ENCODE measurements around the gene INHA. TPM values are rescaled to one million over a fixed set of nuclear protein-coding genes. Genes with fewer than 3 reads are reported as not detected.

The INHA gene
- total RNA-seq, 3 donors from 2014 or later (not counting 1 experiment from before 2014, with no cell fraction given), result not detected

- H3K4me3 Mint-ChIP-seq, result no peak overlapping the region
- H3K36me3 ChIP-seq (ENCODE audit: control insufficient read depth, insufficient read depth, low read length), result no peaks in the 10 kb centered on the region
Observed at GRCh38 chr2:219549619-219550018, 22.5 kb upstream of the INHA start.

DNA sequence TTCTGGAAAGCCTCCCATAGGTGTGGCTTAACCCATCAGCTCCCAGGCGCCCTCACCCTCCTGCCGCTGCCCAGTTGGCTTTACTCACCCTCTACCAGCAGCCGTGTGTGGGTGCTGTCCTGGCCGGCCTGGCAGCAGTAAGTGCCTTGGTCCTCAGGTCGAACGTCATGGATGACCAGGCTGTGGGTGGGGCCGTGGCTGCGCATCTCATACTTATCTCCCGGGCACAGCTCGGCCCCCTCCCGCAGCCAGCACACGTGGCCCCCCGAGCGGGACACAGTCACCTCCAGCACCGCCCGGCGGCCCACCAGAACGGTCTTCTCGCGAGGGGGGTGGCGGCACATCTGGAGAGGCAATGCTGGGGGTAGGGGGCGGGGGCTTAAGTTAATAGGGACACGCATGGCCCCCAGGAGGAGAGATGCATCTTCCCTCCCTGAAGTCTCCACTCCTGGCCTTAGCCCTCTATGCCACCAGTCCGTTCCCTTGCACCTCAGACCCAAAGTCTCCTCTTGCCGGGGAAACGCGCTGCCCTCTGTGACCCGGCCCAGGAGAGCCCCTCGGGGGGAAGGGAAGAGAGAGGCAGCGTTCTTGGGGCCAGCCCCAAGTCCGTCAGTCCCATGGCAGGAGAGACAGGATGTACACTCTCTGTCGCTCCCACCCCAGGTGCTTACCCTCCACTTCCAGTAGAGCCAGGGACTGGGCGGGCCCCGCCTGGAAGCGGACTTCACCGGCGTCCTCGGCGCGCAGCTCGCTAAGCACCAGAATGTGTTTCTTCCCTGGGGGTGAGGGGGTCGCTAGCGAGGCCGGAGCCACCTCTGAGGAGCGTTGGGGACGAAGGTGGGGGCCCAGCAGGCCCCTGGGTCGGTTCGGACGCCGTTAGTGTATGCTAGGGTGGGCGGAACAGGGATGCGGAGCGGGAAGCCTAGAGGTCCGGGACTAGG, 20.4 kb upstream of the INHA start:
- H3K9me3 ChIP-seq (ENCODE audit: control insufficient read depth, insufficient read depth, low read length), result no peaks in the 10 kb centered on the region
- peaks cover 20% of the 10 kb centered on the region for H3K4me1 ChIP-seq (ENCODE audit: control insufficient read depth, insufficient read depth, low read length)
- peak overlapping the region; percentile 32 for H3K4me3 ChIP-seq (ENCODE audit: low read length)
- peaks cover 28% of the 10 kb centered on the region for H3K27me3 ChIP-seq (ENCODE audit: control insufficient read depth, insufficient read depth, low read length)
- TF ChIP-seq, protein P1, sequence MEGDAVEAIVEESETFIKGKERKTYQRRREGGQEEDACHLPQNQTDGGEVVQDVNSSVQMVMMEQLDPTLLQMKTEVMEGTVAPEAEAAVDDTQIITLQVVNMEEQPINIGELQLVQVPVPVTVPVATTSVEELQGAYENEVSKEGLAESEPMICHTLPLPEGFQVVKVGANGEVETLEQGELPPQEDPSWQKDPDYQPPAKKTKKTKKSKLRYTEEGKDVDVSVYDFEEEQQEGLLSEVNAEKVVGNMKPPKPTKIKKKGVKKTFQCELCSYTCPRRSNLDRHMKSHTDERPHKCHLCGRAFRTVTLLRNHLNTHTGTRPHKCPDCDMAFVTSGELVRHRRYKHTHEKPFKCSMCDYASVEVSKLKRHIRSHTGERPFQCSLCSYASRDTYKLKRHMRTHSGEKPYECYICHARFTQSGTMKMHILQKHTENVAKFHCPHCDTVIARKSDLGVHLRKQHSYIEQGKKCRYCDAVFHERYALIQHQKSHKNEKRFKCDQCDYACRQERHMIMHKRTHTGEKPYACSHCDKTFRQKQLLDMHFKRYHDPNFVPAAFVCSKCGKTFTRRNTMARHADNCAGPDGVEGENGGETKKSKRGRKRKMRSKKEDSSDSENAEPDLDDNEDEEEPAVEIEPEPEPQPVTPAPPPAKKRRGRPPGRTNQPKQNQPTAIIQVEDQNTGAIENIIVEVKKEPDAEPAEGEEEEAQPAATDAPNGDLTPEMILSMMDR (IDR thresholded peaks at IDR 0.05), result no peak
- Mint-ChIP-seq H3K27ac (peak overlapping the region in 1 of 2 donors; percentile 87), H3K9me3 (no peaks in the 10 kb centered on the region), H3K4me1 (peaks cover 5 to 17% of the 10 kb centered on the region in 2 donors), H3K36me3 (no peaks in the 10 kb centered on the region), H3K4me3 (peak overlapping the region; percentile 79), H3K27me3 (ENCODE audit: low read depth in 2 of 2) (peaks cover 8 to 33% of the 10 kb centered on the region in 2 donors)
- H3K36me3 ChIP-seq (ENCODE audit: control insufficient read depth, insufficient read depth, low read length), result no peaks in the 10 kb centered on the region
- intact Hi-C loops (cut with micrococcal nuclease), result loop anchor here (1.0 to 2.0 kb wide), 2 partner anchors 7 to 47 kb away; partner anchors contain the start of gene TMEM198
- peak; percentile 32 to 46 for DNase-seq
- peak in 1 of 3 donors; percentile 1 for ATAC-seq
- 7% methylated on average over 51 of the region's 54 CpGs for WGBS (ENCODE audit: insufficient coverage)
- no peak overlapping the region for H3K27ac ChIP-seq (ENCODE audit: low read length)

More at GRCh38 chr2:219549619-219550018, 22.5 kb upstream of the INHA start:
- Mint-ChIP-seq H3K9me3 (no peaks in the 10 kb centered on the region), H3K27ac (no peak overlapping the region), H3K36me3 (no peaks in the 10 kb centered on the region), H3K4me1 (peaks cover 10 to 22% of the 10 kb centered on the region in 2 donors), H3K27me3 (ENCODE audit: low read depth in 2 of 2) (peaks cover 14 to 42% of the 10 kb centered on the region in 2 donors)
- peaks cover 28% of the 10 kb centered on the region for H3K27me3 ChIP-seq (ENCODE audit: control insufficient read depth, insufficient read depth, low read length)
- no peak for DNase-seq
- no peak overlapping the region for H3K4me3 ChIP-seq (ENCODE audit: low read length)
- ATAC-seq, result no peak
- TF ChIP-seq, protein P1 (IDR thresholded peaks at IDR 0.05), result no peak
- H3K27ac ChIP-seq (ENCODE audit: low read length), result no peak overlapping the region
- peaks cover 20% of the 10 kb centered on the region for H3K4me1 ChIP-seq (ENCODE audit: control insufficient read depth, insufficient read depth, low read length)
- WGBS (ENCODE audit: insufficient coverage), result 87% methylated on average over 9 of the region's 9 CpGs
- intact Hi-C loops (cut with micrococcal nuclease), result no loop called here
- no peaks in the 10 kb centered on the region for H3K9me3 ChIP-seq (ENCODE audit: control insufficient read depth, insufficient read depth, low read length)

DNA sequence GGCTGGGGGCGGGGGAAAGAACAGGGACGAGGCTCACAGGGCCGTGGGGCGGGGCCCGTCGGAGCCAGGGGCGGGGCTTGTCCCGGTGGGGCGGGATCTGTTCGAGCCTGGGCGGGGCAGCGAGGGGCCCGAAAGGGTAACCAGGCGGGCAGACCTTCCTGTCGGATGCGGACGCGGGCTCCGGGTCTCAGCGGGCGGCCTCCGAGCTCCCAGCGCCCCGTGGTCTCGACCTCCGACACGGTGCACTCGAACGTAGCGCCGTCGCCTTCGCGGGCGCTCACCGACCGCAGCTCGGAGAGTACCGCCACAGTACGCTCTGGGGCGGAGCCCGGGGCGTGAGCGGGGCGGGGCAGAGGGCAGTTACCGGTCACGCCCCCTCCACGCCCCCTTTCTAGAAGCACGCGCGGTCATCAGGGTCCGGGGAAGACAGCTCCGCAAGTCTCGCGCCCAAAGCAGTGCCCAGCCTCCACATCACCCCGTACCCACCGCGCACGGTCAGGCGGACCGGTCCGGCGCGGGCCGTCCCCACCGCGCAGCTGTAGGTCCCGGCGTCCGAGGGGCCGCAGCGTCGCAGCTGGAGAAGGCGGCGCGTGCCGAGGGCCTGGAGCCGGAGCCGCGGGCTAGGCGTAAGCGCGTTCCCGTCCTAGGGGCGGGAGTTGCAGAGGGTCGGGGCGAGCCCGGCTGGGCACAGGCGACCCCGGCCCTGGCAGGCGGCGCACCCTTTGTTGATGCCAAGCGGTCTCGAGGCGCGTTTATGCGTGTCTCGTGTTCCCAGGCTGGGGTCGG, 19.5 kb upstream of the INHA start:
- no peaks in the 10 kb centered on the region for H3K36me3 Mint-ChIP-seq
- peak overlapping the region; percentile 32 for H3K4me3 ChIP-seq (ENCODE audit: low read length)
- intact Hi-C loops (cut with micrococcal nuclease), result loop anchor here (1.0 to 2.0 kb wide), 2 partner anchors 8 to 46 kb away; partner anchors contain the start of gene TMEM198
- no peak overlapping the region for H3K27ac ChIP-seq (ENCODE audit: low read length)
- peak overlapping the region in 1 of 2 donors; percentile 87 for H3K27ac Mint-ChIP-seq
- peaks cover 8 to 27% of the 10 kb centered on the region in 2 donors for H3K27me3 Mint-ChIP-seq (ENCODE audit: low read depth in 2 of 2)
- peaks cover 28% of the 10 kb centered on the region for H3K27me3 ChIP-seq (ENCODE audit: control insufficient read depth, insufficient read depth, low read length)
- TF ChIP-seq, protein P1 (IDR thresholded peaks at IDR 0.05), result no peak
- DNase-seq (peak; percentile 89), ATAC-seq (peak; percentile 92 to 95 (median 94))
- no peaks in the 10 kb centered on the region for H3K9me3 ChIP-seq (ENCODE audit: control insufficient read depth, insufficient read depth, low read length)
- H3K36me3 ChIP-seq (ENCODE audit: control insufficient read depth, insufficient read depth, low read length), result no peaks in the 10 kb centered on the region
- H3K4me3 Mint-ChIP-seq, result peak overlapping the region; percentile 79
- peaks cover 5 to 17% of the 10 kb centered on the region in 2 donors for H3K4me1 Mint-ChIP-seq
- H3K4me1 ChIP-seq (ENCODE audit: control insufficient read depth, insufficient read depth, low read length), result peaks cover 20% of the 10 kb centered on the region
- 3% methylated on average over 99 of the region's 99 CpGs for WGBS (ENCODE audit: insufficient coverage)
- H3K9me3 Mint-ChIP-seq, result no peaks in the 10 kb centered on the region

Data from natural killer cell (primary cell).